BJ (cell line): ENCODE results near the gene ARID3A. TPM values are rescaled to one million over a fixed set of nuclear protein-coding genes. Genes with fewer than 3 reads are reported as not detected.

ENCODE experiments used
- CTCF ChIA-PET: fragments of 350-600 bp; formaldehyde crosslinking; extraction: SDS; loops from one replicate; lab custom pipeline; 2021; ENCODE audit warnings: antibody characterized with exemption, inconsistent platforms; lab: Yijun Ruan, JAX
- POLR2A ChIA-PET: fragments of 300-600 bp; sonication (Branson Sonifier 250); formaldehyde crosslinking; extraction: SDS; loops from one replicate; lab custom pipeline; 2021; ENCODE audit warnings: antibody characterized with exemption; lab: Charles Lee
- DNase-seq: peaks from one replicate; pipeline ENCODE4 v3.0.0-alpha.2; 2011; ENCODE audit warnings: low read depth
- H3K27me3 ChIP-seq: 2 replicates; pipeline ENCODE4 v1.6.0; 2011; ENCODE audit warnings: low read length; ENCODE audit not compliant: control insufficient read depth, insufficient read depth
- H3K36me3 ChIP-seq: 2 replicates; pipeline ENCODE4 v1.5.1; 2011; ENCODE audit warnings: low read length; ENCODE audit not compliant: control insufficient read depth, insufficient read depth
- H3K4me3 ChIP-seq: 2 replicates; pipeline ENCODE4 v1.5.1; 2011; ENCODE audit warnings: low read depth, mild to moderate bottlenecking, control low read depth, low read length
- polyA plus RNA-seq: library from polyadenylated mRNA; depleted of rRNA; stranded (reverse); fragments of >200 nt; gene quantifications from 2 replicates; pipeline ENCODE4 v1.2.3, GENCODE V29; 2011
- TF ChIP-seq, protein P1 (sequence below): IDR thresholded peaks from 2 replicates; pipeline ENCODE4 v1.5.1; 2011; ENCODE audit warnings: low read depth, mild to moderate bottlenecking, control low read depth, inconsistent platforms, low read length, moderate library complexity; ENCODE audit not compliant: insufficient read depth

The ARID3A gene
- polyA plus RNA-seq, 1 experiment = 17.4 TPM

DNA sequence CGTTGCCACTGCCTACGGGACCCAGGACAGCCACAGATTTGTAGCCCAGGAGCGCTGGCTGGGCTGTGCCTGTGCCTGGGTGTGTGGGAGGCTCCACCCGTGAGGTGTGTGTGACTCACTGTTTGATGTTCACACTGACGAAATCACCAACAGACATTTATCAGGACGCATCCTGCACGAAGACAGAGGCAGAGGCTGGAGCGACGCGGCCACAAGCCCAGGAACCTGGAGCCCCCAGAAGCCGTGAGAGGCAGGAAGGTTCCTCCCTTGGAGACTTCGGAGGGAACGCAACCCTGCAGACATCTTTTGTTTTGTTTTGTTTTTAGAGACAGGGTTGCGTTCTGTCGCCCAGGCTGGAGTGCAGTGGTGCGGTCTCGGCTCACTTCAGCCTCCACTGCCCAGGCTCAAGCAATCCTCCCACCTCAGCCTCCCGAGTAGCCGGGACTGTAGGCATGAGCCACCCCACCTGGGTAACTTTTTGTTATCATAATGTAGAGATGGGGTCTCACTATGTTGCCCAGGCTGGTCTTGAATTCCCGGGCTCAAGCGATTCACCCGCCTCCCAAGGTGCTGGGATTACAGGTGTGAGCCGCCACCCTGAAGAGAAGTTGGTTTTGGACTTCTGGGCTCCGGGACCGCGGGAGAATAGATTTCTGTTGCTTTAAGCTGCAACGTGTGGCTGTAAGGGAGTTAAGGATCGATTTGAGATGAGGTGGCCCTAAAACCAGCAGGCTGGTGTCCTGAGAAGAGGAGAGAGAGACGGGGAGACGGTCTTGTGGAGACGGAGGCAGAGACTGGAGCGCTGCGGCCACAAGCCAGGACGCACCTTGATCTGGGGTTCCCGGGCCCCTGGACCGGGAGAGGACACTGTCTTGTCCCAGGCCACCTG, 33.4 kb downstream of the ARID3A start:
- CTCF ChIA-PET = interaction anchor here (1.2 kb wide), 1 partner anchor 8 kb away, joined by 3 read pairs; no protein-coding TSS in a partner anchor
- Histone ChIP-seq H3K4me3 (no peak overlapping the region), H3K36me3 (peaks cover 24% of the 10 kb centered on the region), H3K27me3 (no peaks in the 10 kb centered on the region)
- TF ChIP-seq, protein P1, sequence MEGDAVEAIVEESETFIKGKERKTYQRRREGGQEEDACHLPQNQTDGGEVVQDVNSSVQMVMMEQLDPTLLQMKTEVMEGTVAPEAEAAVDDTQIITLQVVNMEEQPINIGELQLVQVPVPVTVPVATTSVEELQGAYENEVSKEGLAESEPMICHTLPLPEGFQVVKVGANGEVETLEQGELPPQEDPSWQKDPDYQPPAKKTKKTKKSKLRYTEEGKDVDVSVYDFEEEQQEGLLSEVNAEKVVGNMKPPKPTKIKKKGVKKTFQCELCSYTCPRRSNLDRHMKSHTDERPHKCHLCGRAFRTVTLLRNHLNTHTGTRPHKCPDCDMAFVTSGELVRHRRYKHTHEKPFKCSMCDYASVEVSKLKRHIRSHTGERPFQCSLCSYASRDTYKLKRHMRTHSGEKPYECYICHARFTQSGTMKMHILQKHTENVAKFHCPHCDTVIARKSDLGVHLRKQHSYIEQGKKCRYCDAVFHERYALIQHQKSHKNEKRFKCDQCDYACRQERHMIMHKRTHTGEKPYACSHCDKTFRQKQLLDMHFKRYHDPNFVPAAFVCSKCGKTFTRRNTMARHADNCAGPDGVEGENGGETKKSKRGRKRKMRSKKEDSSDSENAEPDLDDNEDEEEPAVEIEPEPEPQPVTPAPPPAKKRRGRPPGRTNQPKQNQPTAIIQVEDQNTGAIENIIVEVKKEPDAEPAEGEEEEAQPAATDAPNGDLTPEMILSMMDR = no peak
- no peak for DNase-seq
- POLR2A ChIA-PET = no interaction called here

- ChIA-PET CTCF (no interaction called here), POLR2A (no interaction called here)
- no peaks in the 10 kb centered on the region for H3K27me3 ChIP-seq
- H3K4me3 ChIP-seq = no peak overlapping the region
- TF ChIP-seq, protein P1 = no peak
- DNase-seq = no peak
- peaks cover 32% of the 10 kb centered on the region for H3K36me3 ChIP-seq
These were observed 34.2 kb downstream of the ARID3A start for GRCh38 chr19:960020-960419.

- TF ChIP-seq, protein P1 = no peak
- Histone ChIP-seq H3K27me3 (no peaks in the 10 kb centered on the region), H3K4me3 (no peak overlapping the region), H3K36me3 (peaks cover 35% of the 10 kb centered on the region)
- POLR2A ChIA-PET = no interaction called here
- no peak for DNase-seq
- CTCF ChIA-PET = no interaction called here
These were observed 34.7 kb downstream of the ARID3A start for GRCh38 chr19:960601-960938.

DNA sequence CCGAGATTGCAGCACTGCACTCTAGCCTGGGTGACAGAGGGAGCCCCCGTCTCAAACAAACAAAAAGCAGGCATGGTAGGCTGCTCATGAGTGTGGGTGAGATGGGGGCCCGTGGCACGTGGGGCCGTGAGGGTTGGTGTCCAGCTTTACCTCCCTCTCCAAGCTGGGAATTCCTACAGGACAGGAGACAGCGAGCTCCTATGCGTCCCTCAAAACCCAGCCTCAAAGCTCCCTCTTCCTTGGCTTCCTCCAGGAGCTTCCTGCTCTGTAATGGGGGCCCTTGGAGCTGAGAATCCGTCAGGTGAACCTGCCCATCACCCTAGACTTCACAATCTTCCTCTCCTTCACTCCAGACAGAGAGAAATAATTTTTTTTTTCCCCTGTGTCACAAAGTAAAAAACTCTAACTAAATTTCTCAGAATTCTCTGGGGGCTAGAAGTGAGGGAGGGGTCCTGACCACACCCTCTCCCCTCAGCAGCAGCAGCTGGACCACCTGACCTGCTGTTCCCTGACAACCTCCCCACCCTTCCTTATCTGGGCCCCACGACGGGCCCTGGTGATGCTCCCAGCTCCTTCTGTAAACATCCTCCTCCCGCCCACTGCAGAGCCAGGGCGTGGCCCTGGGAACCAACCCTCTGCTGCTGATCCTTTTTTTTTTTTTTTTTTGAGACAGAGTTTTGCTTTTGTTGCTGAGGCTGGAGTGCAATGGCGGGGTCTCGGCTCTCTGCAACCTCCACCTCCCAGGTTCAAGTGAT, 36.2 kb downstream of the ARID3A start:
- ChIA-PET POLR2A (interaction anchor here (0.6 kb wide), 1 partner anchor 12 kb away, joined by 12 read pairs; no protein-coding TSS in a partner anchor), CTCF (interaction anchor here (0.7 to 1.0 kb wide), 2 partner anchors 20 to 22 kb away, joined by 3 to 4 read pairs; partner anchors contain the start of gene WDR18)
- no peak for DNase-seq
- Histone ChIP-seq H3K27me3 (no peaks in the 10 kb centered on the region), H3K36me3 (peaks cover 40% of the 10 kb centered on the region), H3K4me3 (no peak overlapping the region)
- TF ChIP-seq, protein P1 = no peak
